ENCODE results near the gene EP400. TPM values are rescaled to one million over a fixed set of nuclear protein-coding genes. Genes with fewer than 3 reads are reported as not detected.

The EP400 gene
- total RNA-seq, 1 experiment from 2014 or later, result 9.7 TPM

DNA sequence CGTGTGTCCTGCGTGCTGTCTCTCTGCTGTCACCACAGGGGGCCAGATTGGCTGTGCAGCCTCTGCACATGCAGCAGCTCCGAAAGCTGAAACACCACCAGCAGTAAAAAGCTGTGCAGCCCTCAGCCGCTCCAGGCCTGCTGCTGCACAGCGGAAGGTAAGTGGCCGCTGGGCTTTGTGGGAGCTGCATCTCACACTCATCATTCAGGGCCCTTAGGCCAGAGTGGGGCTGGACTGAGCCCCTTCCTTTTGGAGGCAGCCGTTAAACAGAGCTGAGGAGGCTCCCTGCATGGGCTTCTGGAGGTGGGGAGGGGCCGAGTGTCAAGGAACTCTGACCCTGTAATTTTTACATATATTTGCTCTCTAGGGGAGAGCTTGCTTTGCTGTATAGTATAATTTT lies 177.3 kb downstream of the EP400 start:
- no peak for DNase-seq (ENCODE audit: low read depth in 1 of 2, low spot score in 2 of 2)
- H3K4me3 ChIP-seq, result no peak overlapping the region
- H3K27me3 ChIP-seq (replicated peaks), result no peaks in the 10 kb centered on the region
- no peaks in the 10 kb centered on the region for H3K4me1 ChIP-seq (replicated peaks)
- no peak overlapping the region for H3K27ac ChIP-seq
- no peaks in the 10 kb centered on the region for H3K9me3 ChIP-seq (replicated peaks)
- peaks cover 18% of the 10 kb centered on the region for H3K36me3 ChIP-seq

DNA sequence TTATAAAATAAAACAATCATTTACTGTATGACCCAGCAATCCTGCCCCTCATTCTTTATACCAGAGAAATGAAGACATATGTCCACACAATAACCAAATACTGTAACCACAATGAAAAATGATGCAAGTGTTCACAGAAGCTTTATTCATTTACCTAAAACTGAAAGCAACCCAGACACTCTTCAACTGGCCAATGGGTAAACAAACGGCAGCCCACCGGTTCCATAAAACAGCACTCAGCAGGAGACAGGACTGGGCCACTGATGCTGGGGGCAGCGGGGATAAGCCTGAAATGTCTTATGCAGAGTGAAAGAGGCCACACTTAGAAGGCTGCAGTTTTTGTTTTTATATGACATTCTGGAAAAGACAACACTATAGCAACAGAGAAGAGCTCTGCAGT lies 179.3 kb downstream of the EP400 start:
- H3K36me3 ChIP-seq, result peaks cover 15% of the 10 kb centered on the region
- no peaks in the 10 kb centered on the region for H3K27me3 ChIP-seq (replicated peaks)
- H3K9me3 ChIP-seq (replicated peaks), result no peaks in the 10 kb centered on the region
- no peak overlapping the region for H3K27ac ChIP-seq
- no peak for DNase-seq (ENCODE audit: low read depth in 1 of 2, low spot score in 2 of 2)
- H3K4me1 ChIP-seq (replicated peaks), result no peaks in the 10 kb centered on the region
- H3K4me3 ChIP-seq, result no peak overlapping the region

- no peaks in the 10 kb centered on the region for H3K27me3 ChIP-seq (replicated peaks)
- H3K4me1 ChIP-seq (replicated peaks), result no peaks in the 10 kb centered on the region
- H3K9me3 ChIP-seq (replicated peaks), result no peaks in the 10 kb centered on the region
- H3K4me3 ChIP-seq, result no peak overlapping the region
- no peak overlapping the region for H3K27ac ChIP-seq
- peaks cover 9% of the 10 kb centered on the region; the same call in 1 of the 2 replicates for H3K36me3 ChIP-seq
- no peak for DNase-seq (ENCODE audit: low read depth in 1 of 2, low spot score in 2 of 2)
These were observed 180.9 kb downstream of the EP400 start for GRCh38 chr12:132130690-132131089.

Other genes with a start within 250 kb of the EP400 start
- gene SFSWAP, start 238.9 kb upstream of the EP400 start, total RNA-seq (2014; rRNA removed; shearing (Covaris generic)), result 26.8 and 27.0 TPM in 2 replicates
- gene MMP17, start 121.5 kb upstream of the EP400 start, total RNA-seq (2014; rRNA removed; shearing (Covaris generic)), result 3.1 and 3.4 TPM in 2 replicates
- 1.5 and 2.9 TPM in 2 replicates for gene ULK1, start 55.3 kb upstream of the EP400 start, total RNA-seq (2014; rRNA removed; shearing (Covaris generic))
- 7.0 and 14.3 TPM in 2 replicates for gene PUS1, start 20.7 kb upstream of the EP400 start, total RNA-seq (2014; rRNA removed; shearing (Covaris generic))
- 8.9 and 11.8 TPM in 2 replicates for gene DDX51, start 194.4 kb downstream of the EP400 start, total RNA-seq (2014; rRNA removed; shearing (Covaris generic))
- 10.1 and 11.9 TPM in 2 replicates for gene NOC4L, start 194.5 kb downstream of the EP400 start, total RNA-seq (2014; rRNA removed; shearing (Covaris generic))

Data from SJSA1 (cell line).